ENCODE measurements around the gene TRIM67.

The TRIM67 gene

DNA sequence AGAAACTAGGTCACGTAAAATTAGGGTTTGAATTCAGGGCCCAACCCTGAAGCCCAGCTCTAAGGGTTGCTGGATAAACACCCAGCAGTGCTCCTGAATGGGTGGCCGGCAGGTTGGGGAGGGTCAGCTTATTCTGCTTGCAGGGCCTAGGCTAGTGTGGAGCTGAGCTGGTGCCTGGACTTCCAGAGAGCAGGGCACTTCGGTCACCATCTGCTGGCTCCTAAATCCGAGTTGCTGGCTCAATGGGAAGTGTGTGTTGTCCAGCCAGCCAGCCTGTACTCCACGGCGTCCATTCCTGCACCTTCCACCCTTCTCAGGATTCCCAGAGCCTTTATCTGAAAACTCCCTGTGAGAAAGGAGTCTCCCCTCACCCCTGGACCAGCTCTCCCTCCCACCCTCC, 23.0 kb downstream of the TRIM67 start:
- no peak for DNase-seq

DNA sequence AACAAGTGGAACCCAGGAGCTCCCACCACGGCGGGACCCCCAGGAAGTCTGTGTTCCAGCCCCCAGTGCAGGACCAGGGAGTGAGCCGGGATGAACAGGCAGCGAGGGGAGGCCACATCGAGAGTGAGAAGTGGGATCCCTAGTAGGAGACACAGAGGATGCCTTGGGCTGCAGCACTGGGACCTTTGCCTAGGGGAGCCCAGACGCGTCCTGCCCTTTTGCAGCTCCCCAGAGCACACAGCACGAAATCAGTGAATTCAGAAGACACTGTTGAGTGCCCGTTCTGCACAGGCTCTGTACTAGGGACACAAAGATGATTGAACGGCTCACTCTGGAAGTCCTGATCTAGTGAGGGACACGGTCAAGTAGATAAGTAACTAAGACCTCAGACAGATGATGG, 23.5 kb downstream of the TRIM67 start:
- no peak for DNase-seq

DNA sequence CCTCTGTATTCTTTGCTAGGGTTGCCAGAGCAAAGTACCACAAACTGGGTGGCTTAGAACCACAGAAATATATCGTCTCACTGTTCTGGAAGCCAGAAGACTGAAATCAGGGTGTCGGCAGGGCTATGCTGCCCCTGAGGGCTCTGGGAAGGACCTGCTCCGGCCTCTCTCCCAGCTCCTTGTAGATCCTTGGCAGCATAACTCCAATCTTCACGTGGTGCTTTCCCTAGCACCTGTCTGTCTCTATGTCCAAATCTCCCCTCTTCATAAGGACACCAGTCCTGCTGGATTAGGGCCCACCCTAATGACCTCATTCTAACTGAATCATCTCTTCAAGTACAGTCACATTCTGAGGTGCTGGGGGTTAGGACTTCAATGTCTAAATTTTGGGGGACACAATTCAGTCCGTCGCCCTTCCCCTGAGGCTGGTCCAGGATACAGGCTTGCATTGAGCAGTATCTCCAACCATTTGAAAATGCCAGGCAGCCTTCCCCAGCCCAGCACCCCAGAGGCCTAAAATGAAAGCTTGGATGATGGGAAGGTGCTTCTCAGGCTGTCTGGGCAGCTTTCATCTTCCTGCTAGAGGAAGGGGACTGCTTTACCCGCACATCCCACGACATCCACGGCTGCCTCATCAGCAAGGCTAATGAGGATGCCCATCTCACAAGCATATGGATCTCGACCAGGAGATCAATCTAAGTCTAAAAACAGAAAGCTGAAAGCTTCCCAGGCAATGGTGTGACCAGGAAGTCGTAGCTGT, 24.7 kb downstream of the TRIM67 start:
- DNase-seq, result no peak

DNA sequence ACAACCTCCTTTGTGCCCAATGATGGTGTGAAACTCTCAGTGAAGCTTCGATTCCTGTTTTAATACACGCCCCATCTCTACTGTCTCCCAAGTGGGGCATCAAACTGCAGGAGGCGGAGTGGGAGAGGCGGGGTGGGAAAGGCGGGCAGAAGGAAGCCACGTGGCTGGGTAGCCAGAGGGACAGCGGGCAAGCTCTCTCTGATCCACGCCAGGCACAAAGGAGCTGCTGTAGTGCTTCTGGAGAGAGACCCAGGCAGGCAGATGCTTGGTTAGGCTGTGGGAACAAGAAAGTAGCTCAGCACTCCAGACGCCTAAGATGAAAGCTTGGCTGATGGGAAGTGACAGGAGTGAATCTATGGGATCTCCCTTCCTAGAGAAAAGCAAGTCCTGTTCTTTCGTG, 25.7 kb downstream of the TRIM67 start:
- no peak for DNase-seq

DNA sequence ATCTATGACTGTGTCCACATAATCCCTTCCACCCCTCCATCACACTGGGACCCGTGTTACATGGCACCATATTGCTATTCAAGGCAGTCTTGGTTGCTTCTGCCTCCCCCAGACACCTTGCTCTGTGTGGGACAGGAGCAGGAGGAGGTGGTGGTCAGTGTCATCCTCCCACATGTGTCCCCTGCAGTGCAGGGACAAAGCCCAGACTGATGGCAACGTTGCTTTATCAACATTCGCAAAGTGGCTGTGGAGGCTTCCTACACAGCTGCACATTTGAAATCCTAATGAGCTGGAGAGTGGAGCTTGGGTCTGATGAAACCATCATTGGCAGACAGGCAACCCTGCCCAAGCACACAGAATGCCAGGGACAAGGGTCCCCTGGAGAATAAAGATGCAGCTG, 26.2 kb downstream of the TRIM67 start:
- no peak for DNase-seq

DNA sequence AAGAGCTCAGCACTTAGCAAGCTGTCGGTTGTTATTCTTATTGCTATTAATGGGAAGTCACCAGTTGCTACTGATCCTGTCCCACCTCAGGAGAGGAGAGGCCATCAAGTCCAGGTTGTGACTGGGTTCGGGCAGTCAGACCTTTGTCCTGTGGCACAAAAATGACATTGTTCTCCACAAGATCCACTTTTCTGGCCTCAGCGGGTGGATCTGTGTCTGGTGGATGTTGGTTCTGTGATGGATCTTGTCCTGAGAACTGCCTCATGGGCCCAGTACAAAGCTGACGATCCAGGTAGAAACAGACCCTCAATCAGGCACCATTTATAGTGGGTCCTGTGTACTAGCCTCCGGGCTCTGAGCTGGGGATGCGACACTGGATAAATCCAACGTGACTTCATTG, 26.9 kb downstream of the TRIM67 start:
- no peak for DNase-seq

DNA sequence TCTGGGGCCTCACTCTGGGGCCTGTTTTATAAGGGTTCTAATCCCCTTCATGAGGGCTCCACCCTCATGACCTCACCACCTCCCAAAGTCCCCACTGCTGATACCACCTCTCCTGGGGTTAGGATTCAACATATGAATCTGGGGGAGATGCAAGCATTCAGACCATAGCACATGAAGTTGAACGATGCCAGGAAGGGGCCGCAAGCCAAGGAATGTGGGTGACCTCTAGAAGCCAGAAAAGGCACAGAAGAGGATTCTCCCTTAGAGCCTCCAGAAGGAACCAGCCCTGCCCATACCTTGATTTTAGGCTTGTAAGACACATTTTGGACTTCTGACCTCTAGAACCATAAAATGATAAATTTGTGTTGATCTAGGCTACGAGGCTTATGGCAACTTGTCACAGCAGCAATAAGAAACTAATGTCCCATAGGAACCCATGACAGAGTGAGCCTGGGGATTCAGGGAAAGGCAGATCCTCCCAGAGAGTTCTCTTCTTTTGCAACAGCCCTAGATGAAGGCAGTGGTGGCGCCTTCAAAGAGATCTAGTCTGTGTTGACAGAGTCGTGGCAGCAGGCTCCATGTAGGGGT, 27.9 kb downstream of the TRIM67 start:
- DNase-seq, result no peak

DNA sequence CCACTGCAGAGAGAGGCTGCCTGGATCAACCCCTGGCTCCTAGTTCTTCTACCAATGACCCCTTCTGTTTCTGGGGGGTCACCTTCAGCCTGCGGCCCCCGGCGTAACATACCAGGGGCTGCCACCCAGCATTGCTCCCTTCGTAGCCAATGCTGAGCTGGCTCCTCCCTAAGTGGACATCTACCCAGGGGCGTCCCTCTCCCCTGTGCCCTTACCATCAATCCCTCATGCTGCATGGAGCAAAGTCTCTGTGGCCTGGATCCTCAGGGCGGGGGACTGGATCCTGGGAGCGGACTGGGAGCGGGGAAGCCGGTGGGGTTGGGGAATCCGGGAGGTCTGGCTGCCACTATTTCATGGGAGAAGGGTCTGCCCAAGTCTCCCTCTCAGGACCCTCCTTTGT, 28.6 kb downstream of the TRIM67 start:
- DNase-seq, result no peak

DNA sequence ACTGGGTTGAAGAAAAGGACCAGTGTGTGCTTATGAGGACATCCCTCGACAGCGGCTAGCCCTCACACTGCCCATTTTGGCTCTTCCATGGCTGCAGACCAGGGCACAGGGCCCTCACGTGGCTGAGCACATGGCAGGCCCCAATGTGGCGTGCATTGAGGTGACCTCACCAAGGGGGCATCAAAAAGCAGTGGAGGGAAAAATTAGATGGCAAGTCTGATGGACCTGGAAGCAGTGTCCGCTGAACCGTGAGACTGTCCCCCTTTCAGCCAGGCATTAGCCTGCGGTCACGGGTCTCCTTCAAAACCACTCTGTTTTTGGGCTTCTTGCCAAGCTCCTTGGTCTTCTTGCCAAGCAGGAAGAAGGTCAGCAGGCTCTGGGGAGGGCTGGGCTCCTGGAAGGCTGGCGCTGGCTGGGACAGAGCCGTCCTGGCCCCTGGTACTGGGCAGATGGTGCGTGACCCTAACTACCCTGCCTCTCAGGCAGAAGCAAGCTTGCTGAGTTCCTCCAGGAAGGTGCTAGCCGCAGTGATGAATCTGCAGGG, 30.8 kb downstream of the TRIM67 start:
- DNase-seq, result no peak

DNA sequence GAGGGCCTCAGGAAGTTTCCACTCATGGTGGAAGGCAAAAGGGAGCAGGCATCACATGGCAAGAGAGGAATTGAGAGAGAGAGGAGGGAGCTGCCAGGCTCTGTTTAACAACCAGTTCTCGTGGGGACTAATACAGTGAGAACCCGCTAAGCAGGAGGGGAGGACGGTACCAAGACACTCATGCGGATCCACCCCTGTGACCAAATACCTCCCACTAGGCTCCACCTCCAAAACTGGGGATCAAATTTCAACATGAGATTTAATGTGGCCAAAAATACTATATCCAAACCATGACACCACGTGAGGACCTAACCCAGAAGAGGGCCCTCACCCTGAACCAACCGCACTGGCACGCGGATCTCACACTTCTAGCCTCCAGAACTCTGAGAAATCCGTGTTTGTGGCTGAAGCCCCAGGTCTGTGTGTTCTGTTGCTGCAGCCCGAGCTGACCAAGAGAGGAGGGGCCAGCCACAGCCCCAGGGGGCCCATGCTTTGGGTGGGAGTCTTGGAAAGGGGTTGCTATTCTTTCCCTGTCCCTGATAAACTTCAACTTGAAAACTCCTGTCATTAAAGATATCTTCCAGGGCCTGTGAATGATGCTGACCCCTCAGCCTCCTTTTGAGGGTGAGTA, 32.0 kb downstream of the TRIM67 start:
- no peak for DNase-seq

DNA sequence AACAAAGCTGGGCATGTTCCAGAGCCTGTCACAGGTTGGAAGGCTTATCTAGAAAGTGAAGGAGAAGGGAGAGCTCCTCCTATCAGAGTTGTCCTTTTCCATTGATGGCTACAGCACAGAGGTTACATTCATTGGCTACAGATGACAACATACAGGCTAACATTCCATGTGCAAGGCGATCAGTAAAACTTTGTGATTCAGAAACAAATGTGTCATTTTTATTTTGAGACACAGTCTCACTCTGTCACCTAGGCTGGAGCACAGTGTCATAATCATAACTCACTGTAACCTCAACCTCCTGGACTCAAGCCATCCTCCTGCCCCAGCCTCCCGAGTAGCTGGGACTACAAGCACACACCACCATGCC, 32.6 kb downstream of the TRIM67 start:
- peak; percentile 12 for DNase-seq

DNA sequence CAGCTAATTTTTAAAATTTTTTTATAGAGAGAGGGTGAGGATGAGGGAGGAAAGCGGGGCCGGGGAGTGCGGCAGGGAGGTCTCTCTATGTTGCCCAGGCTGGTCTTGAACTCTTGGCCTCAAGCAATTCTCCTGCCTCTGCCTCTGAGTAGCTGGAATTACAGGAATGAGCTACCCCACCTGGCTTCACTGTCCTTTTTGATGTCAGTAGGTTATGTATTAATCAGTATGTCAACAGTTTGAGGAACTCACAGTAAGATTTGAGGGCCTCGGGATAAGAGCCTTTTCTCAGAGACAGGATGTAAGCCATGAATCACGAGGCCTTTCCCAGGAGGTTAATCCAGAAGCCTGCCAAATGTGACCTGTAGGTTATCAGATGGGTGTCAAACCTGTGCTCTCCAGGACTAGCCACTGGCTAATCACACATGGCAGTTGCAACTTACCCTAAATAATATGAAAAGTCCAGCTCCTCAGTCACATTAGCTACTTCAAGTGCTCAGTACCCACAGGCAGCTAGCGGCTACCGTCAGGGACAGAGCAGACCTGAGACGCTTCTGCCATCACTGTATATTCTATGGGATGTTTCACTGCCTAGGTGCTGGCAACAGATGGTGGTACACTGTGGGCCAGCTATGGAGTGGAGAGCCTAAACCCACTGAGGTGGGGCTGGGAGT, 33.1 kb downstream of the TRIM67 start:
- DNase-seq, result no peak

DNA sequence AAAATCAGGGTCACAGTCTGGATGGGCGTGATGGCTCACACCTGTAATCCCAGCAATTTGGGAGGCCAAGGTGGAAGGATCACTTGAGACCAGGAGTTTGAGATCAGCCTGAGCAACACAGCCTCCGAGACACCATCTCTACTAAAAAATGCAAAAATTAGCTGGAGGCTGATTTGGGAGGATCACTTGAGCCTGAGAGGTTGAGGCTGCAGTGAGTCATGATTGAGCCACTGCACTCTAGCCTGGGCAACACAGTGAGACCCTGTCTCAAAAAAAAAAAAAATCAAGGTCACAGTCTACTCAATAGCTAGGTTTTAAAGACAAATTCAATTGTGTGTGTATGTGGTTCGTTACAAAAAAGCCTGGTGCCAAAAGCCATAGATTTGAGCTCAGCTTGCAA, 34.4 kb downstream of the TRIM67 start:
- DNase-seq, result no peak

DNA sequence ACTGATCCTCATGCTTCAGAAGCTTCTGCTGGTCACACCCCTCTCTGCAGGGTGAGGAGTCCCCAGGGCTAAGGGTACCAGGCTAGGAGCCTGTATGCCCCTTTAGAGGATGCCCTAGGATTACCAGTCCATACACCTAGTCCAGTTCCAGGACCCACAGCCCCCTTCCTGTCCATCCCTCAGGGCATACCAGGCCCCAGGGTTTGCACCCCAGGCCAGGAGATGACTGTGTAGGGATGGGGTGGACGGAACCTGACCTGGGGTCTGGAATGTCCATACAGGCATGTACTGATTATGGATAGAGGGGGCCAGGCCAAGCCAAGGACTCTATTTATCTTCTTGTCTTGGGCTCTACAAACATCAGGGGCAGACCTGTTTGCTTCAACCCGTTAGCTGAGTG, 34.9 kb downstream of the TRIM67 start:
- DNase-seq, result no peak

DNA sequence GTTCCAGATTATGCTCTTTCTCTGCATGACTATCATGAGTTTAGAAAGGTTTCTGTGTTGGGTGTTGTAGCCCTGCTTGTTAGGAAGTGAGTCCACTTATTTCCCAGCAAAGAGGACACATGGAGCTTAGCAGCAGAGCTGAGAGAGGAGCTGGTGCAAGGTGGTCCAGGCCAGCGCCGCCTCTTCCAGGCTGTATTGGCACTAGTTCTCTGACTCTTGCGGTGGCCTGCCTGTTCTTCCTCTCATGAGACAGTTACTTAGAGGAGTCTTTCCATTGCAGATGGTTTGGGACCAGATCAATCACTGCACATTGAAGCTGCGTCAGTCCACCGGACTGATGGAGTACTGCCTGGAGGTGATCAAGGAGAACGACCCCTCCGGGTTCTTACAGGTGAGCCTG, 38.0 kb downstream of the TRIM67 start:
- DNase-seq, result no peak

DNA sequence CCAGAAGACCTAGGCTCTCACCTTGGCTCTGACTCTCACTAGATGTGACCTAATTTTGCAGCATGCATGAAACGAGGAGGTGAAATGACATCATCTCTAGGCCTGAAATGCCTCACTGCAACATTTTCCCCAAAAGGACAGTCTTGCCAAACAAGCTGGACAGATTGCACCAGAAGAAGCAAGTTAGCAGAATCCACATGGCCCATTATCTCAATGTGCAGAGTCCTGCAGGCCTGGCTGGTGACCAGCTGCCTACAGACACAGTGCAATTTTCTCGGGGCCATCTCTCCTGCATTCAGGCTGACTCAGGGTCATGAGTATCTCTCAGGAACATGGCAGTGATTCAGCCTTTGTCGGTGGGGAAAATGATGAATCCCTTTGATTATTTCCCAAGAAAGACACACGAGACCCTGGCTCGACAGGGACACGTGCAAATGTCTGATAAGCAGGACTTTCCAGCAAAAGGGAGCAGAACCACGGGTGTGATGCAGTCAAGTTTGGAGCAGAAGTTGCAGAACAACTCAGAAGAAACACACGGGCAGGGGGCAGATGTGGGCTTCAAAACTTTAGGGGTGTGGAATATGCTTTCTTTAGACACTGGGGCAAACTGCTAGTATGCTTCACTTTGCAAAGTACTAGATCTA, 38.7 kb downstream of the TRIM67 start:
- no peak for DNase-seq

DNA sequence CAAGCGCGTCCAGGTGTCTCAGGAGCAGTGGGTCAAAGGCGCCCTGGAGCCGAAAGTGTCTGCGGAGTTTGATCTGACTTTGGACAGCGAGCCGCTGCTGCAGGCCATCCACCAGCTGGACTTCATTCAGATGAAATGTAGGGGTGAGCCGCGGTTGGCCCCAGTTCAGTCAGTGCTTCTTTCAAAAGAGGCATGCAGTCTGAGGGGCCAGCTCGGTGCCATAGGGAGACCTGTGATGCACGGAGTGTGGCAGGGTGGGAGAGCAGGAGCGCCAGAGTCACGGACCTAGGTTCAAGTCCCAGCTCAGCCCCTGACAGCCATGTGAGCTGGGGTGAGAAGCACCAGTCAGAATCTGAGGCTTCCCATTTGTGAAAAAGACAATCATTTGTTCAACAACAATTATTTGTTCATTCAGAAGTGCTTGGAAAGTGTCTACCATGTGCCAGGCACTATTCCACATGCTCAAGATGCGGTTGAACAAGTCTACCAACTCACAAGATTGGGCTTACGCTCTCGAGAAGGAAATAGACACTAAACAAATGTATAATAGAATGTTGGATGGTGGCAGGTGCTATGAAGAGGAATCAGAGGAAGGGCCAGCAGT, 39.6 kb downstream of the TRIM67 start:
- DNase-seq, result no peak

DNA sequence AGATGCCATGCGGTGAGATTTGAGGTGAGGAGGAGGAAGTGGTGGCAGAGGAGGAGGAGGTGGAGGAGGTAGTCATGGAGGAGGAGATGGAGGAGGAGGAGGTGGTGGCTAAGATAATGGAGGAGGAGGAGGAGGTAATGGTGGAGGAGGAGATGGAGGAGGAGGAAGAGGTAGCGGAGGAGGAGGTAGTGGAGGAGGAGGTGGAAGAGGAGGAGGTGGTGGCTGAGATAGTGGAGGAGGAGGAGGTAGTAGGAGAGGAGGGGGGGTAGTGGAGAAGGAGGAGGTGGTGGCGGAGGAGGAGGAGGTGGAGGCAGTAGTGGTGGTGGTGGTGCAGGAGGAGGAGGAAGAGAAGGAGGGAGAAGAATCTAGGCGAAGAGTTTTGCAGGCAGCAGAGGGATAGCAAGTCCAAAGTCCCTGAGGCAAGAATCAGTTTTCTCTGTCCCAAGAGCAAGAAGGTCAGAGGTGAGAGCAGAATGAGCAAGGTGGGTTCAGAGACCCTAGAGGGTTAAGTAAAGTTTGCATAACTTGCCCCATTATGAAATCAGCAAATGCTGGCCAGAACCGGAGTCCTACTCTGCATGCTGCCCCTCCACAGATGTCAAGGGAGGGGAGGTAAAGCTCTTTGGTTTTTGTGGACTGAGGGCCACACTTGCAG, 40.2 kb downstream of the TRIM67 start:
- no peak for DNase-seq

DNA sequence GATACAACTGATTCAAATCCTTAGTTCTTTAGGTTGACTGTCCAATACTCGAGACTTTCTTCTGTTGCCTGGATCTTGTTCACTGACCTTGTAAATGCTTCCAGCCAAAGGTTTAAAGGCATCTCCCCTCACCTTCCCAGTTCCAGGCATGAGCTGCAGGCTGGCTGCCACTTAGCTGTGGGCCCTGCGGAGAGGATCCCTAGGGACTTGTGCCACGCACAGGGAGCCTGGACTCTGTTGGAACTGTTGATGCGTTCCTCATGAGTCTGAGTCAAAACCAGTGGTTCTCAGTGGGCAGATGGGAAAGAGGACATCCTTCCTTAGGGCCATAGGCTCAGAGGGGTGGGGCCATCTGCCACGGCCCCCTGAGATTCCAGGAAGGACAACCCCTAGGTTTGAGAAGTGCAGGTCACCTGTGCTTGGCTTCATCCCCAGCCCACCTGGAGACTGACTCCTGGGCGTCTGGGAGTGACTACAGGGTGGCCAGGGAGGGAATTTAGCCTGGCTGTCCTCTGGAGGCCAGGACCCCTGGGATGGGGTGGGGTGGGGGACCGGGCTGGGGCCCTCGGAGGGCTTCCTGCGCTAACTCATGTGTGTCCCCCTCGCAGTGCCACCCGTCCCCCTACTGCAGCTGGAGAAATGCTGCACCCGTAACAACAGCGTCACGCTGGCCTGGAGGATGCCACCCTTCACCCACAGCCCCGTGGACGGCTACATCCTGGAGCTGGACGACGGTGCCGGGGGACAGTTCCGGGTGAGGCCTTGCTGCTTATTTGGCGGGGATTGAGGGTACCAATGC, 41.6 kb downstream of the TRIM67 start:
- no peak for DNase-seq

DNA sequence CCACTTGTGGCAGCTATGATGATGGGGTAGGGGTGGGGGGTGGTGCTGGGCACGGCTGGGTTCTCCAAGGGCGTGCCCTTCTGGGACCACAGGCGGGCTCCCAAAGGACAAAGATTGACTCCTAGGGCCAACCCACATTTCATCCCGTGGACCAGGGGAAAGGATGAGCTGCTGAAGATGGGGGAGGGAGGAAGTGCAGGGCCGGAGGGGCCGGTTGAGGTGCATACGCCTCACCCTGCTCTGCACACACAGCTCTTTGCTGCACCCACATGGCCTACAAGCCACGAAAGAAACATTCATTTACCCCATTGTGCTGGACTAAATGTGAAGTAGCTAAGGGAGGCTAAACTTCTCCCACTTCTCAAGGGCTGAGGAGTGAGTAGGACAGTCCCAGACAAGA, 45.0 kb downstream of the TRIM67 start:
- DNase-seq, result peak; percentile 33

DNA sequence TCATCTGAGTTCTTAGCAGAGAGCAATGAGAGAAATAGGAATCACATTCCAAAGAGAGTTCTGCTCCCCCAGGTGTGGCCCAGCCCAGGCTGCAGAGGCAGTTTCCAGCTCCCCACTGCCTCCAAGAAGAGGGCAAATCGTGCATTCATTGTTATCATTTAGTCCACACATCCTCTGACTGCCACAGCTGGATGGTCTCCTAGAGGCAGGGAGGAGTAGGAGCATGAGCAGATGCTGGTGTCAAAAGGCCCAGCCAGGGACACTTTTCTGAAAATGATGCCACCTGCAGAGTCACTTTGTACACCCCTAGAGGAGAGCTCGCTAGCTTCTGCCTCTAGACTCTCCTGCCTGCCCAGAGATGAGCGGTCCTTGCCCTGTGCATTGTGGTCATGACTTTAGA, 45.6 kb downstream of the TRIM67 start:
- DNase-seq, result no peak
